ENCODE data around the gene RHOF.

Gene RHOF

DNA sequence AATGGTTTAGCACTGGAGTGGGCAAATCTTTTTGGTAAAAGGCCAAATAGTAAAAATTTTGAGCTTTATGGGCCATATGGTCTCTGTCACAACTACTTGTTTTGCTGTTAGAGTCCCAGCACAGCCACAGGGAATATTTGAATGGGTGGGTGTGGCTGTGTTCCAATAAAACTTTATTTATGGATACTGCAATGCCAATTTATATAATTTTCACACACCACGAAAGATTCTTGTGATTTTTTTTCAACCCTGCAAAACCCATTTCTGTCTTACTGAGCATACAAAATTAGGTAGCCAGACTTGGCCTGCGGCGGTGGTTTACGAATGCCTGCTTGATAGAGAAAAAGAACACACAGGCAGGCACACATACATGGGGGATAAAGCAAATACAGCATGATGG is 52.6 kb downstream of the RHOF start:
- no peak for DNase-seq

GRCh38 chr12:121738340-121738858 is 55.1 kb downstream of the RHOF start:
- DNase-seq, result no peak

GRCh38 chr12:121733849-121734248 is 59.6 kb downstream of the RHOF start:
- no peak for DNase-seq

GRCh38 chr12:121731473-121731872 is 62.0 kb downstream of the RHOF start:
- no peak for DNase-seq

DNA sequence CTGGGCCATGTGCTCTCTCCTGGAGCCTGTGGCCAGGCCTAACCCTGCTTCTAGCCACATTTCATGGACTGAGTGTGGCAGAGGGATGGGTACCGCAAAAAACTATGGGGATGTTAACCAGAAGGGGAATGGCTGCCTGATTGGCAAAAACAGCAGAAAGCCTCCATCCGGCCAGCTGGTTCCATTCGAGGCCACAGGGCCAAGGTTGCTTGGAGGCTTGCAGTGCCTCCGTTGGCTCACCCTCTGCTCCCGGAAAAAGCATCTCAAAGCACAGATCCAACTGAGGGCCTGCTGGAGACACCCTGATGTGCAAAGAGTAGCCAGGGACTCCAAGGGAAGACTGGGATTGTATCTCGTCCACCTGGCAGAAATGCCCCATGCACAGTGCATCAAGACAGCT is 64.5 kb downstream of the RHOF start:
- no peak for DNase-seq

All from EL (cell line).